GM18517 (cell line): ENCODE measurements around the gene DPEP1.
"Not testable (repeated sequence)": the region's sequence is repeated elsewhere in the genome, so short reads cannot be mapped to it uniquely, and the experiment has no call there.

Experiments
- ATAC-seq: cut with Tn5 transposase; IDR thresholded peaks from one replicate; pipeline ENCODE4 v1.9.1; 2021; ENCODE audit warnings: mild to moderate bottlenecking, moderate library complexity; ENCODE audit not compliant: unreplicated experiment

Gene DPEP1

DNA sequence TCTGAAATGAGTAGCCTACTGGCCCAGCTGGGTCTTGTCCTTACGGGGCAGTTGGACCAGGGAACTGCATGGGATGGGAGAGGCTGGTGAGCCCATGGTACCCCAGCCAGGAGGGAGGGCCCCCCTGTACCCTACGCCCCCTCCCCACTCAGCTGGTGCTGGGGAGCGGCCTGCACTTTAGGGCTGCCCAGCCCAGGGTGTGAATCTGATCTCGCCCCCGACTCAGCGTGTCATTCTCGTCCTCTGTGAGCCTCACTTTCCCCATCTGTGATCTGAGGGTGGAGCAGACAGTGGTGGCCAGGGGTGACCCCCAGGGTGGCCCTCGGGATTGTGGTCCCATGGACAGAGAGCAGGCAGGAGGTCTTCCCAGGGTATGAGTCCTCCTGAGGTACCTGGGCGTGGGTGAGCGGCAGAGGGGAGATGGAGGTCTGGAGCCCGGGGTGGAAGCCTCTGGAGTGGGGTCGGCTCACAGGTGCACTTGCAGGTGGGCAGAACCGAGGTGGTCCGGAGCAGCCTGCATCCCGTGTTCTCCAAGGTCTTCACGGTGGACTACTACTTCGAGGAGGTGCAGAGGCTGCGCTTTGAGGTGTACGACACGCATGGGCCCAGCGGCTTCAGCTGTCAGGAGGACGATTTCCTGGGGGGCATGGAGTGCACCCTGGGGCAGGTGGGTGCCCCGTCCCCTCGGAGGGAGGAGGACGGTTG is 36.2 kb upstream of the DPEP1 start:
- no peak for ATAC-seq

DNA sequence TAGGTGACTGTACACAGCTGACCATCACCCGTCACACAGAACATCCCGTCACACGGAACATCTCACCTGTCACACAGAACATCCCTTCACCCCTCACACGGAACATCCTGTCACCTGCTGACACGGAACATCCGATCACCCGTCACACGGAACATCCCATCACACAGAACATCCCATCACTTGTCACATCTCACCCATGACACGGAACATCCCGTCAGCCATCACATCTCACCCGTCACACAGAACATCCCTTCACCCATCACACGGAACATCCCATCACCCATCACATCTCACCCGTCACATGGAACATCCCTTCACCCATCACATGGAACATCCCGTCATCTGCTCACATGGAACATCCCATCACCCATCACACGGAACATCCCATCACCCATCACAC is 34.1 kb upstream of the DPEP1 start:
- no peak for ATAC-seq

DNA sequence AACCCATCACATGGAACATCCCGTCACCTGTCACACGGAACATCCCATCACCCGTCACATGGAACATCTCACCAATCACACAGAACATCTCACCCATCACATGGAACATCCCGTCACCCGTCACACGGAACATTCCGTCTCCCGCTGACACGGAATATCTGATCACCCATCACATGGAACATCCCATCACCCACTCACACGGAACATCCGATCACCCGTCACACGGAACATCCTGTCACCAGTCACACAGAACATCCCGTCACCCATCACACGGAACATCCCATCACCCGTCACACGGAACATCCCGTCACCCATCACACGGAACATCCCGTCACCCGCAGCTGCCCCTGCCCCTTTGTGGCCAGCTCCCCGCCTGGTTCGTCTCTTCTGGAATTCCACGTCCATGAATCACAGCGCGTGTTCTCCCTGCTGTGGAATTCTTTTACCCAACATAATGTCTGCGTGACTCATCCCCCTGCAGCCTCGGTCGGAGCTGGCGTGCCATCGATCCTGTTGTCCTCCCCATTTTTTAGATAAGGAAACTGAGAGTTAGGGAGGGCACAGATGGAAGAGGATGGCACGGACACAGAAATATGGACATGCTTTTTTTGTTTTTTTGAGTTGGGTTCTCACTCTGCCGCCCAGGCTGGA is 32.3 kb upstream of the DPEP1 start:
- no peak for ATAC-seq

DNA sequence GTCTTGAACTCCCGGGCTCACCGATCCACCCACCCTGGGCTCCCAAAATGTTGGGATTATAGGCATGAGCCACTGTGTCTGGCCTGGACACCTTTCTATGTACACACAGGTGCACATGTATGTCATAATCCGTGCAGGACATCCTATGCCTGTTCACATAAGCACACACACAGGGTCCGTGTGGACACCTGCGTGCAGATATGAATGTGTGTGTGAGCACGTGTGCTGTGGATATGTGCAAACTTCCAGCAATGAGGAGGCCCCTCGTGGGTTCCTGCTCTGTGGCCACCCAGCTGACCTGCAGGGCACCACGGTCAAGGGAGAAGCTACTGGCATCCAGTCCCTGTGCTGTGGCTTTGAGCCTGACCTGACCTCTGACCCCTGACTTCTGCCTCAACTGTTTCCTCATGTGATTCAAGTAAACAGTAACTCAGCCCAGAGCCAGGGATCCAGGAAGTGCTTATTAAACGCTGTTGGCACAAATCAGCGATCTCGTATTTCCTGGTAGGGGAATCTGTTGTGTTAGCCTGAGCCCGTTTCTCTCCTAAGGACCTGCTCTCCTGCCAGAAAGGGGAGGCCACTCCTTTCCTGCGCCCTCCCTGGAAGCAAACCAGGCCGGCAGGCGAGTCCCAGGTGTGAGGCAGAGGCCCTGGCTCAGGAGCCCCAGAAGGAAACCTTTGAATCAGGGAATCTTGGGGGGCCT is 31.4 kb upstream of the DPEP1 start:
- ATAC-seq = no peak

DNA sequence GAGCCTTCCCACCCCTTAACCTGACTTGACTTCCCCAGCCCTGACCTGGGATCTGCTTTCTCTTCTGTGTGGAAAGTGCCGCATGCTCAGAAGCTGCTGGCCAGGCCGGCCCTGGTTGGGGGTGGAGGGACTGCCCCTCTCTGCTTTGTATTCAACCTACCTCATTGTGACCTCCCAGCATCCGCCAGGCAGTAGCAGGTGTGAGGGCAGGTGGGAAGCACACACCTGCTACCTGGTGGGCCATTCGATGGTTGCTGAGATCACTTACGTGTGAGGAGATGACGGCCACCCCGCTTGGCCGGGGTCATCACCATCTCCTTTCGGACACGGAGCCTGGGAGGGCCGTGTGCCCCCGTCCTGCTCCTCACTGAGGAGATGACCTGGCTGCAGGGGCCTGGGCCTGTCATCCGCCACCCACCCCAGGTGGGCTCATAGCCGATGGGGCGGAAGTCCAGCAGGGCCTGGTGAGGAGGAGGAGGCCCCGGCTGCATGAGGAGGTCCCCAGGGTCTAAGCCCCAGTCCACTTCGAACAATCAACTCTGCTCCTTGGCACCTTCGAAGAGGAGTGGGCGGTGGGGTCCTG is 30.7 kb upstream of the DPEP1 start:
- no peak for ATAC-seq

DNA sequence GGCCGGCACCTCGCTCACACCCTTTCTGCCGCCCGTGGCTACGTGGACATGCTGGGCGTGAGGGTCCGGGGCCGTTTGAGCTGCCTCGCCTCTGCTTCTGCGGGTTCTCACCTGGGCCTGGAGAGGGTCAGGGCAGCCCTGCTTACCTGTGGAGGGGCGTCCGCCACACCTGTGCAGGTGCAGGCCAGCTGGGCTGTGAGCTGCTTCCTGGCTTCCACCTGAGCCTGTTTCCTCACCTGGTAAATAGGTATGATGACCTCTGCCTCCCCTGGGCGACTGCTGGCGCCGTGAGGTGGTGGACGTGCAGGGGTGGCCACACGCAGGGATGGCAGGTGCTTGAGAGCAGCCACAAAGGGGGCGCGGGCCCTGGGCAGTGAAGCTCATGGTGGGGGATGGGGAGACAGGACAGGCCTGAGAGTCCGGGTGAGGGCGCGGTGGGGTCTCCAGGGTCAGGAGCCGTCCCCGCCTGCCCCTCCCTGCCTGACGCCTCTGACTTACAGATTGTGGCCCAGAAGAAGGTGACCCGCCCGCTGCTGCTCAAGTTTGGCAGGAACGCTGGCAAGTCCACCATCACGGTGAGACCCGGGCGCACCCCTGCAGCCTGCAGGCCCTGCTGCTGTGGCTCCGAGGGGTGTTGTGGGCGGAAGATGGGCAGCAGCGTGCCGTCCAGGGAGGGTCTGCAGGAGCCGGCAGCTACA is 30.1 kb upstream of the DPEP1 start:
- ATAC-seq = no peak

DNA sequence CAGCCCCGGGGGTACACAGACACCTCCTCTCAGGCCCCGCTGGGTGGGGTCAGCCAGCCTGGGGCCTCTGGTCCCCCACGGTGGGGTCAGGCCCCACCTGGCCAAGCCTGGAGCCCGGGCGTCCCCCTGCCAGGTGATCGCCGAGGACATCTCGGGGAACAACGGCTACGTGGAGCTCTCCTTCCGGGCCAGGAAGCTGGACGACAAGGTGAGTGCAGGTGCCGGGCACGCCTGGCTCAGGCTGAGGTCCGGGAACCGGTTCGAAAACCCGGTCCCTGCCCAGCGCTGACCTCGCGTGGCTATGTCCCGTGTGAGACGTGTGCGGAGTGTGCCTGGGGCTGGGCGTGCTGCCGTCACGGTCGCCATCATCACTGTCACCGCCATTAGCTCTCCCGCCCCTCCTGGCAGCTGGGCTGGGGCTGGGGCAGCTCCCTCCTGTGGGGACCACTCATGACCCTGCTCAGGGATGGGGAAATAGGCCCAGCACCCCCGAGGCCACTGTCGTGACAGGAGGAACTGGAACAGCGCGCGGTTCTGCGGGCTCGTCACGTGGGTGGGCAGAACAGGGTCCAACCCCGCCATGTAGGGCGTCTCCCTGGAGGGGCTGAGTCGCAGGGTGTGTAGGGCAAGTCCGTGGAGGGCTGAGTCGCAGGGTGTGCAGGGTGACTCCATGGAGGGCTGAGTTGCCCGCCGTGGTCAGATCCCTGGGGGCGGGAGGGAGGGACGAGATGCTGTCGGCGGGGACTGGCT is 29.4 kb upstream of the DPEP1 start:
- ATAC-seq = no peak

DNA sequence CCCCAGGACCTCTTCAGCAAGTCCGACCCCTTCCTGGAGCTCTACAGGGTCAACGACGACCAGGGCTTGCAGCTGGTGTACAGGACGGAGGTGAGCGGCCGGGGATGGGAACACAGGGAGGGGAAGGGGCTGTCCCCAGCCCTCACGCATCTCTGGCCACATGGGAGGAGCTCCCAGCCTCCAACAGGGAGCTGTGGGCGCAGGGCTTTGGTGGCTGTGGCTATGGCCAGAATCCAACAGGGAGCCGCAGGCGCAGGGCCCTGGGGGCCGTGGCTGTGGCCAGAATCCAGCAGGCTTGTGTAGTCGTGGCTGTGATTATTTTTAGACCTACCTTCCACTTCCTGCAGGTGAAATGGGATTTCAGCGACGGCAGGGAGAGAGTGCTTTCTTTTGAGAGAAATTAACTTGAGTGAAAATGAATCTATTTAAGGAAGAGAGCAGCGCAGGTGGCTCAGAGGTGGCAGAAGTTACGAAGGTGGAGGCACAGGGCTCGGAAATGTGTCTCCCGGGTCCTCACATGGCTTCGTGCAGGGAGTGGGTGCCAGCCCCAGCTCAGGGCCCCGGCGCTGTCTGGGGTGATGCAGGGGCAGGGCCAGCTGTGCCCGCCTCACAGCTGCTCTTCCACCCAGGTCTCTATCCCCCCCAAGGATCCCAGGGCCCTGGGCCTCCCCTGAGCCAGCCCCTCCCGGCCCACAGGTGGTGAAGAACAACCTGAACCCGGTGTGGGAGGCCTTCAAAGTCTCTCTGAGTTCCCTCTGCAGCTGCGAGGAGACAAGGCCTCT is 28.5 kb upstream of the DPEP1 start:
- no peak for ATAC-seq

DNA sequence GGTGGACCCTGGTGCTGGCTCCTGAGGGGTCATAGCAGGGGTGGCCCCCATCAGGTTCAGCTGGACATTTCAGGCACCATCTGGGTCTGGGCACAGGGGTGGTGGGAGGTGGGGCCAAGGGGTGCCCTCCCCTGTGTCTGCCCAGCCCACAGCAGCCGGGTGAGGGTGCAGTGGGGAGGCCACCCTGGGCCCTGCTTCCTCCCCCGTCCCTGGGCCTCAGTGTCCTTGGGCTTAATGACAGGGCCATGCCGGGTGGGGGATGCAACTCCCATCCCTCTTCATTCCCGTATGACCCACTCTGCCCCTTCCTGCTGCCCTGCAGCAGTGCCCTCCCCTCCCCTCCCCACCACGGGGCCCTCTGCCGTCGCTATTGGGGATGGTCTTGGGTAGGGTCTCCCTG is 27.2 kb upstream of the DPEP1 start:
- ATAC-seq = no peak

DNA sequence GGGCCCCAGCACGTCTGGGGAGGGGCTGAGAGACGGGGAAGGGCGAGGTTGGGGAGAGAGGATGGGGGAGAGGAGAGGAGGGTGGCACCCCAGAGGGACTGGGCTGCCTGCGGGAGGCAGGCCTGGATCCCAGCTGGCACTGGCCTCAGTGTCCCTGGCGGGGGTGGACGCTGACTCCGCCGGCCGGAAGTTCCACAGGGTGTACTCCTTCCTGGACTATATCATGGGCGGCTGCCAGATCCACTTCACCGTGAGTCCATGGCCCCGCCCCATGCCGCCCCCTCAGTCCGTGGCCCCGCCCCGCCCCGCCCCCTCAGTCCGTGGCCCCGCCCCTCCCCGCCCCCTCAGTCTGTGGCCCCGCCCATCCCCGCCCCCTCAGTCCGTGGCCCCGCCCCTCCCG is 26.6 kb upstream of the DPEP1 start:
- no peak for ATAC-seq

DNA sequence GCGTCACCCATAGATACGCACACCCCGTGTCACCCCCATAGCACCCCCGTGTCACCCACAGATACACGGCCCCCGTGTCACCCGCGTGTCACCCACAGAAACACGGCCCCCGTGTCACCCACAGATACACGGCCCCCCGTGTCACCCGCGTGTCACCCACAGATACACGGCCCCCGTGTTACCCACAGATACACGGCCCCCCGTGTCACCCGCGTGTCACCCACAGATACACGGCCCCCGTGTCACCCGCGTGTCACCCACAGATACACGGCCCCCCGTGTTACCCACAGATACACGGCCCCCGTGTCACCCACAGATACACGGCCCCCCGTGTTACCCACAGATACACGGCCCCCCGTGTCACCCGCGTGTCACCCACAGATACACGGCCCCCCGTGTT is 25.8 kb upstream of the DPEP1 start:
- not testable (repeated sequence) for ATAC-seq

DNA sequence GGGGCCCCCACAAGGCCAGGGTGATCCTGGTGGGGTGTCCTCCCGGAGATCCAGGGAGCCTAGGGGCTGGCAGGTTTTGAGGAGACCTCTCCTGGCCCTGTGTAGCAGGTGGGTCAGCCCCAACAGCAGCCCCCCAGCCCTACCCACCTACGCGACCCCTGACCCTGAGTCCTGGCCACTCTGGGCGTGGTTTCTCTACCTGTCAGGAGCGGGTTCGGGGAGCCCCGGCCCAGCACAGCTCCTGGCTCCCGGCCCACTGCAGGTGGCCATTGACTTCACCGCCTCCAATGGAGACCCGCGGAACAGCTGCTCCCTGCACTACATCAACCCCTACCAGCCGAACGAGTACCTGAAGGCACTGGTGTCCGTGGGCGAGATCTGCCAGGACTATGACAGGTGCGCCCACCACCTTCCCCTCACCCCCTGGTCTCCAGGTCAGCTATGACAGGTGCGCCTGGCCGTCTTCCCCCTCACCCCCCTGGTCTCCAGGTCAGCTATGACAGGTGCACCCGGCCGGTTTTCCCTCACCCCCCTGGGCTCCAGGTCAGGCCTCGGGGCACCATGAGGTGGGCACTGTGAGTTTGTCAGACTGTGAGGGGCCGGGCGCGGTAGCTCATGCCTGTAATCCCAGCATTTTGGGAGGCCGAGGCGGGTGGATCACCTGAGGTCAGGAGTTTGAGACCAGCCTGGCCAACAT is 24.9 kb upstream of the DPEP1 start:
- no peak for ATAC-seq

DNA sequence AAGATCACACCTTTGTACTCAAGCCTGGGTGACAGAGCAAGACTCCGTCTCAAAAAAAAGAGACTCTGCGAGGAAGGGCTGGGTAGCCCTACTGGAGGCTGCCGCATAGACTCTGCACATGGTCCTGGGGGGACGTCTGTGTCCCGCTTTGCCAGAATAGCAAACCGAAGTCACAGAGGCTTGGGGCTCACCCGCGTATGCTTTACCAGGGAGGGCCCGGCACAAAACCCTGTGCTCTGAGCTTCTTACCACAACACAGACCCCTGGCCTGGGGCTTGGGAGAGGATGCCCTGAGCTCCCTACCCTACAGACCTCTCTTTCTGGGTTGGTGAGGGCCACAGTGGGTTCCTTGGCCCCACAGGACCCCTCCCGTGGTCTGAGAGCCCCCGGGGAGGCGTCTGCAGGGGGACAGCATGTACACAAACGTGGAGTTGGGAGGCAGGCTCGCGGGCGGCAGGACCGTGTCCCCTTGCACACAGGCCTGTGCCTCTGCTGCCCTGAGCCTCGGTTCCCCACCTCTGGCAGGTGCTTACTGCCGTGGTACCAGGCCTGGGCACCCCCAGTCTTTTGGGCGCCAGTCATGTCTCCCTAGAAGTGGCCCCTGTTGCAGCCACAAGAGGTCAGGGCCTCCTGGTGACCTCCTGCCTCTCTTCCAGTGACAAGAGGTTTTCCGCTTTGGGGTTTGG is 24.1 kb upstream of the DPEP1 start:
- ATAC-seq = no peak

DNA sequence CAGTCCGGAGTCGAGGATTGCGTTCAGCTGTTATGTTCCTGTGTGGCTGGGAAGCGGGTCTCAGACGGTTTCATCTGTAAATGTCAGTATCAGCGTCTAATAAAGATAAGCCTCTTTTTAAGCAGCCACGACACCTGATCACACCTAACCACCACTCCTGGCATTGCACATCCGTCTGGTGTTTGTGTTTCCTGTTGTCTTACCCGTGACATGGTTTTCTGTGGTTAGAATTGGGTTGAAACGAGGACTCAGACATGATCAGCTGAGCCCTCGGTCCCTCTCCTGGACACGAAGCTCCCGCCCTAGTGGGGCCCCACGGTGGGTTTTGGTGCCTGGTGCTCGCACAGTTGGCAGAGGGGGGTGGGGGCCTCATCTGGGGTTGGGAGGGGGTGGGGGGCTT is 19.6 kb upstream of the DPEP1 start:
- no peak for ATAC-seq

DNA sequence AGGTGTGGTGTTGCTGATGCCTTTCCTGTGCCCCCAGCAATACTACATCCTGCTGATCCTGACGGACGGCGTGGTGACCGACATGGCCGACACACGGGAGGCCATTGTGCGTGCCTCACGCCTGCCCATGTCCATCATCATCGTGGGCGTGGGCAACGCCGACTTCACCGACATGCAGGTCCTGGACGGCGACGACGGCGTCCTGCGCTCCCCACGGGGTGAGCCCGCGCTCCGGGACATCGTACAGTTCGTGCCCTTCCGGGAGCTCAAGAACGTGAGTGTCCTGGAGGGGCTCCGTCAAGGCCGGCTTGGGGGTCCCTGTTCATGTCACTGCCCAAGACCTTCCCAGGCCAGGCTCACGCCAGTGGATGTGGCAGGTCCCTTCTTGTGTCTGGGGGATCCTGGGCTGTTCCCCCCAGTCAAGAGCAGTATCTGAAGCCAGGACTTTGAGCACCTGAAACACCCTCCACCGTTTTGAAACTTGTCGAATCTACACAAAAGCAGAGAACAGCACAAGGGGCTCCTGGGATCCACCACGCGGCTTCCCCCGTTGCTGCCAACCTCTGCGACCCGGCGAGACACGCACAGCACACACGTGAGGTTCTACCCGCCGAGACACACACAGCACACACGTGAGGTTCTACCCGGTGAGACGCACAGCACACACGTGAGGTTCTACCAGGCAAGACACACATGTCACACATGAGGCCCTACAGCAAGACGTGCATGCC is 17.9 kb upstream of the DPEP1 start:
- no peak for ATAC-seq

DNA sequence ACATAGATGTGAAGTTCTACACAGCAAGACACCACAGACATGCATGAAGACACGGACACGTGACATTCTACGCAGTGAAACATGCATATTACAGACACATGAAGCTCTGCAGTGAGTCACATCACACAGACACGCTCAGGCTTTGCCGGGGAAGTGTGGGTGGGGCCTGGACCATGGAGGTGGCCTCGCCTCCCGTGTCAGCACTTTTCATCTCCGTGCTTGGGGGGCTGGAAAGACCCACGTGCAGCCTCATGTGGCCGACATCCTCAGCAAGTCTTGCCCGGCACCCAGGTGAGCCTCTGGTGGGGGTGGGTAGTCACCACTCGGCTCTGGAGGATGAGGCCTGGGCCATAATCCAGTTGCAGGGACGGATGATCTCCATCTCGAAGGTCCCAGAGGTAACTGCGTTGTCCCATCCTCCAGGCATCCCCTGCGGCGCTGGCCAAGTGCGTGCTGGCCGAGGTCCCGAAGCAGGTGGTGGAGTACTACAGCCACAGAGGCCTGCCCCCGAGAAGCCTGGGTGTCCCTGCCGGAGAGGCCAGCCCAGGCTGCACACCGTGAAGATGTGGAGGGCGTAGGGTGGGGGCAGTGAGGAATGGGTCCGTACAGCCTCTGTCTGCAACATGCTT is 17.3 kb upstream of the DPEP1 start:
- ATAC-seq = no peak

DNA sequence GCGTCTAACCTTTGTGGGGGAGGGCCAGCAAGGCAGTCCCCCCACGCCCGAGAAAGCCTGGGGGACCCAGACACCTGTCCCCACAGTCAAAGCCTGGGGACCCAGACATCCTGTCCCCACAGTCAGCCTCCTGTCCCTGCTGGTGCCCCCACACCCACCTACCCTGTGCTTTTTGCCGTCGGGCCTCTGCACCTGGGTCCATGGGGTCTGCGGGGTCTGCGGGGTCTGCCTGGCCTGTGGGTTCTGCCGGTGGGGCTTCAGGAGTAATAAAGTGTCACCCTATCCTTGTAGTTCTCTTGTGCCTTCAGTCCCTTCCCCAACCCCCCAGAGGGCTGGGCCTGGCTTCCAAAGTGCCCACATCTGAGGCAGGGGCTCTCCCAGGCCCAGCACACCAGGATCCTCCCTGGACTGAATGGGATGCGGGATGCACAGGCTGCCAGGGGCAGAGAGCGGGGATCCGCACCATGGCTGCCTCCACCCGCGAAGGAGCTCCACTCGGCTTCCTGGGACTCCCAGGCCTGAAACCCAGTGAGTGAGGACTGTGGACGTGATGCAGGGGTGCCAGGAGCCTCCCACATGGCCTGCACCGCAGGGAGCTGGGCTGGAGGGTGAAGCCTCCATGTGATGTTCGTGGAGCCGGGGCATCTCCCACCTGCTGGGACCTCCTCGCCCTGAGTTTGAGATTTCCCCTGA is 16.3 kb upstream of the DPEP1 start:
- ATAC-seq = no peak
